GM18858 (cell line): ENCODE measurements around the gene FOXO1.

Source experiments
- ATAC-seq: cut with Tn5 transposase; IDR thresholded peaks from one replicate; pipeline ENCODE4 v1.9.1; 2021; ENCODE audit not compliant: unreplicated experiment

The FOXO1 gene

GRCh38 chr13:40582531-40582930 is 83.9 kb downstream of the FOXO1 start:
- no peak for ATAC-seq

GRCh38 chr13:40581277-40581579 is 85.2 kb downstream of the FOXO1 start:
- no peak for ATAC-seq

DNA sequence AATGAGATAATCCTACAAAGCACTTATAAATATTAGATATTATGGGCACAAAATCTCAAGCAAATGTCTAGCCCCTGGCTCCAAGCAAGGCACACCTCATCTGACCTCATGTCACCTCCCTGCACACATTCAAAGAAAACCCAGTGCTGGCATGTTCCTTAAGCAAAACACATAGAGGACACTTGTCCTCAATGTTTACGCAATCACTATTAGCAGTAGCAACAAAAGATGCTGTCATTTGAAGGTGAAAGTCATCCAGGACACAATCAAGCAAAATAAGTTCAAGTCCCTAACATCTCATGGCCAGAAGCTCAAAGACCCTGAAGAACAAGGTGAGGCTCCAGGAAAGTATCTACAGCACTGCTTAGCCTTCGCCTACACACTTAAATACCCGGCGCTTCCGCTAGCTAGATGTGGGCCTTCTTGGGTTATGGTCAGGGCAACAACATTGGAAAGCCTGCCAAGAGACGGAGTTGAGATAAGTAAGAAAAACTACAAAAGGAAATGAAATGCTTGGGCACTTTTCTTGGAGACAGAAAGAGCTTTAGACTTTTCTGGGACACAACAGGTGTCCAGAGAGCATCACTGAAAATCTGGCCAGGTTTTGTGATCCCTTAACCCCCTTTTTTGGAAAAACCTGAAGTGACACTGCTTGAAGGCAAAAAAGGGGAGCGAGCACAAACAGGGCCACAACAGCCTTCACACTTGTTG is 85.7 kb downstream of the FOXO1 start:
- no peak for ATAC-seq

DNA sequence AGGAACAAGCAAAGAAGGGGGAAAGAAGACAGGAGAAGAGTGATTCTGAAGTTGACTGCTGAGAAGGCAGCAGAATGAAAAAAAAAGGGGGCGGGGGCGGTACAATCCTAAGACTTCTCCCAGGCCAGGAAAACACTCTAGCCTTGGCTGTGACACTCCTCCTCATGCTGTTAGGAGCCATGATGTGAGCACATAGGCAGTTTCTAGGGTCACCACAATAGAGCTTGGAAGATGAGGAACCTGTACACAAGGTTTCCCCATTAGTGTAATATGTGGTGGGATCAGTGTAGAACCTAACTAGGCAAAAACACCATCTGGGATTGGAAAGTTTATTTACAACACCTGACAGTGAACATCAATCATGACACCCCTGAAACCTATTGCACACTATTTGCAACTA is 86.9 kb downstream of the FOXO1 start:
- ATAC-seq = no peak

GRCh38 chr13:40578055-40578454 is 88.4 kb downstream of the FOXO1 start:
- ATAC-seq = no peak

DNA sequence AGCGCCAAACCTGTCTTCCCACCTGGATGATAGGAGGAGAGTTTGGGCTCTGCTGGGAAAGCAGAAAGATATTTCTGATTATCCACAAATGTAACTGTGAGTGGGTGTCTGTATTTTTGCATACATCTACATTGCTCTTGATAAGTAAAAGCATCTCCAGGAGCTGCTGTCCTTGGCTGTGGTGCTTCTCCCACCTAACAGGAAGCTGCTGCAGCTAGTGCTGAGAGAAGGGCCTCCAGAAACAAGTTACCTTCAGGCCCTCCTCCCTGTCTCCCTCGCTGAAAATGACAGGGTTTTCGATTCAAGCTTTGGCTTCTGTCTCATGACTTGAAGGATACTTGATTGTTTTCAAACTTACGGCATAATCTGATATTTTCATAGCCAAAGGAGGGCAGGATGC is 90.1 kb downstream of the FOXO1 start:
- ATAC-seq = no peak

DNA sequence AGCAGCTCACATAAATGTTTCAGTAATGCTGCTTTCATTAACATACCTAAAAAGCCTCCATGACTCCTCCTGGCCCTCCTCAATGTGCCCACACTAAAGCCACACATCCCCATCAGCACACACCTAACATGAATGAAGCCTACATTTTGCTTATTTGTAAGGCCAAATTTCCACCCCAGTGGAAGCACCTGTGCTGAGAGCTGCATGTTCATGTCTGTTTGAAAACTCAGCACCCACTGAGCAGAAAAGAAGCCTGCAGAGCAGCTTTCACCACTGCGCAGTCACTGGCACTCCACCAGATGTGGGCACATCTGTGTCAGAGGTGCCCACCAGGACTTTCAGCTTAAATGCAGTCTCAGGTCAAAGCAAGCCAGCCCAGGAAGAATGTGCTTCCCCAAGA is 93.5 kb downstream of the FOXO1 start:
- ATAC-seq = no peak

- ATAC-seq = no peak
Observed at GRCh38 chr13:40571338-40571963, 95.0 kb downstream of the FOXO1 start.

GRCh38 chr13:40570930-40571329 is 95.5 kb downstream of the FOXO1 start:
- ATAC-seq = no peak

DNA sequence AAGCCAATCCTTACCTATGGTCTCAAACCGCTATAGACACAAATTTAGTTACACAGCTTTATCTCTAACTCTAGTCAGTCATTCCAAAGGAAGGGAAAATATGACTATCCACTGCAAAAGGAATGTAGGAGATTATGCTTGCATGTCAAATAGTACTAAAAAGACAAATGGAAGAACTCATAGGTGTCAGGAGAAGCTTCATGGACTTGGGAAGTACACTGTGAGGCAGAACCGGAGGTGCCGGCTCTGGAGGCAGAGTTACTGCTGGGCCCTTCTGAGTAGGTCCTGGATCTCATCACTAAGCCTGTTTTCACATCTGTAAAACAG is 97.5 kb downstream of the FOXO1 start:
- no peak for ATAC-seq

- ATAC-seq = no peak
Observed at GRCh38 chr13:40568246-40569023, 98.0 kb downstream of the FOXO1 start.

- ATAC-seq = no peak
Observed at GRCh38 chr13:40566811-40567210, 99.6 kb downstream of the FOXO1 start.

DNA sequence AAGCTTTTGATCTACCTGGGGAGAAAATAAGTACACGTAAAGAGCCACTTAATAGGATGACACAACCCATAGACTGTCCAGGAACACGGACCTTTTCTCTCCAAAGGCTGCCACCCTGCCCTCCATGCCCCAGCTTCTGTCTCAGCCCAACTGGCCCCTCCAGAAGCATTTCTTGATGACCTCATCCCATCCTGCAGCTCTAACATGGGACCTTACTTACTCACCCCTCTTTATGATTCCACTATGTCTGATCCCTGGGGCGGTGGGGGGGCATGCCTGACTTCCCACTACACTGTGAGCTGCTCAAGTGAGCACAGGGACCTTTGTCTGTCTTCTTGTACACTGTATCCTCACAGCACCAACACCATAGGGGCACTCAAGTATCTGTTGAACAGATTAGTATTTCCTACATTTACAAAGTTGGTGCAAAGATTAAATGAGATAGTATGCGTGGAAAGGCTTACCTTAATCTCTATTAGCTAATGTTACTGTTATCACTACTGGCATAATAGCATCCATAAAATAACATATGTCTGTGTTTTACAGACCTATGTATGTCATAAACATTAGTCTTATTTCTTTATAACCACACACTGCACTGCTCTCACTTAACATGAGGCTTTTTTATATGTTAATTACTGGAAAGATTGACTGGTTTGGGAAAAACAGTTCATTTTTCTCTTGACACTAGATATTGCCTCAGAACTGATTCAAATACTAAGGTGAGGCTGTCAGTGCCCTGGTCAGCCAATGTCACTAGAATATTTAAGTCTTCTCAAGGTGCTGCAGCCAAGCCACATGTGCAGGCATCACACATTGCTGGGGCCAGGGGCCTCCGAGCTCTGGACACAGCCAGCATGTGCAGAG is 100.9 kb downstream of the FOXO1 start:
- ATAC-seq = no peak

- no peak for ATAC-seq
Observed at GRCh38 chr13:40564342-40565001, 102.0 kb downstream of the FOXO1 start.

DNA sequence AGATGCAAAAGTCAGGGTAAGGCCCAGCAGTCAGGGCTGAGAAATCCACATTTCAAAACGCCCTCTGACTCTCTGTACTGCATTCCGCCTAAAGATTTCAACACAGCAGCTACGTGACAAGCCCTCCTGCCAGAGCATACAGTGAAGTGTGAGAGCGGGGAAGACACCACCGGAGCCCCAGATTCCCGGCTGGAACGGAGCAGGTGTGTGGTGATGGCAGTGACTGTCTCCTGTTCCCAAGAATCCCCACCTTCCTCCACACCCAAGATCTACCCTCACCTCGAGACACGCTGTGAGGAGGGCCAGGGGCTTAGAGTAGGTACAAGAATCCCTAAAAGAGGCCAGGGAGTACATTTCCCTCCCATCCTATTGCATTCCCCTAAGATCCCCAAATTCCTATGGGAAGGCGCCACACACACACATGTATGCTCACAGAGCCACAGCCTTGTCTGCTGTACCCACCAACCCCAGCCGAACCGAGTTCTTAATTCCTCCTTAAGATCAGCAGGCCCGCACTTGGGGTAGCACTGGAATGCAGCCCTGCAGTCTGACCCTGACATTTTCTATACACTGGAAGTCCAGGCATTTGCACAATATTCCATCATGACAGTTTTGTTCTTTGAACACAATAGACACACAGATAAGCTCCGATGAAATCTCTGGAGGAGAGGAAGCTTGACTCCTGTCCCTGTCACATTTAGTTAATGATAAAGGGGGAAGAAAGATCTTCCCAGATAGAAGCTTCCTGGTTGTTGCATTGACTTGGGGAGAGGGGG is 102.9 kb downstream of the FOXO1 start:
- no peak for ATAC-seq

DNA sequence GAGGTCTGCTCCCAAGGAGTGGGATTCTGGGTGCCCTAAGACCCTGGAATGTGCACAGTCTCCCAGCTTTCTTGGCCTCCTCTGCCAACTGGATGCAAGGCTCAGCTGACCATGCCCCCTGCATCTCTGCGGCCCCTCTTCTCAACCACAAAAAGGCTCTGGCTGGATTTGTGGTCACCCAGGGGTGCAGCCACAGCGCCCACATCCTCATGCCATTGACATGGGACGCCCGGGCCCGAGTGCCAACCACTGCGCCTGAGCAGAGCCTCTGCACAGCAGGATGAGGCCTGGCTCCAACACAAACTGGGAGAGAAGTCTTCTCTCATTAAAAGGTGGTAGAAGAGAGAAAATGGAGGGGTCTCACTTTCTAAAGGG is 103.5 kb downstream of the FOXO1 start:
- ATAC-seq = no peak

- ATAC-seq = no peak
Observed at GRCh38 chr13:40559915-40560314, 106.5 kb downstream of the FOXO1 start.

DNA sequence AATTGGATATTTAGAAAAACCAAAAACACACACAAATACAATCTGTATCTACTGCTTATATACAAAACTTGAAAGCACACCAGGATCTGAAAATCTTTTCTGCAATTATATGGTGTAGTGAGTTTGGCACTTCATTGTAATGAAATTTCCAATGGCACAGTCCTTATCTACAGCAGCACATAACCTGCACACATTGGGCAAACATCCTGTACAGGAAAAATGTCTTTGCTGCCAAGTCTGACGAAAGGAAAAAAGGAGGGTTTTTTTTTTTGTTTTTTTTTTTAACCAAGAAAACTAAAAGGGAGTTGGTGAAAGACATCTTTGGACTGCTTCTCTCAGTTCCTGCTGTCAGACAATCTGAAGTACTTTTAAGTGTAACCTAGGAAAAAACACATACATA is 107.8 kb downstream of the FOXO1 start:
- no peak for ATAC-seq

GRCh38 chr13:40556453-40556852 is 110.0 kb downstream of the FOXO1 start:
- ATAC-seq = no peak

DNA sequence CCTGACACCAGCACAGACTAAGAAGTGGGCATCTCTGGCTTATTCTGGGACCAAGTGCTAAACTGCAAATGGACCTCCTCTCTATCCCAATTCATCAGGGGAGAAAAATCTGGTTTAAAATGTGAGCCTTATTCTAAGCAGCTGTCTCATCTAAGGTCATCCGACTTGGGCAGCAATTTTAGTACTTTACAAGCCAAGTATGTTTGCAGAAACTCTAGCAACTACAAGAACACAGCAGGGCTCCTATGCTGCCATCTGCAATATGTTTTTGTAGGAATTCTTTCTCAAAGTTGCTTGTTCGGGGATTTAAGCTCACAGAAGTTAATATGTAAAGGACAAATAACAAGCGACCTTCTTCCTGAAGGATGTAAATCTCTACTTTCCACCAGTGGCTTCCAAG is 113.1 kb downstream of the FOXO1 start:
- no peak for ATAC-seq
